ENCODE results near the gene CCDC7. TPM values are rescaled to one million over a fixed set of nuclear protein-coding genes. Genes with fewer than 3 reads are reported as not detected.
"Not testable (repeated sequence)": the region's sequence is repeated elsewhere in the genome, so short reads cannot be mapped to it uniquely, and the experiment has no call there.

Gene CCDC7
- total RNA-seq, 1 donor from 2014 or later, result 22.8 TPM

DNA sequence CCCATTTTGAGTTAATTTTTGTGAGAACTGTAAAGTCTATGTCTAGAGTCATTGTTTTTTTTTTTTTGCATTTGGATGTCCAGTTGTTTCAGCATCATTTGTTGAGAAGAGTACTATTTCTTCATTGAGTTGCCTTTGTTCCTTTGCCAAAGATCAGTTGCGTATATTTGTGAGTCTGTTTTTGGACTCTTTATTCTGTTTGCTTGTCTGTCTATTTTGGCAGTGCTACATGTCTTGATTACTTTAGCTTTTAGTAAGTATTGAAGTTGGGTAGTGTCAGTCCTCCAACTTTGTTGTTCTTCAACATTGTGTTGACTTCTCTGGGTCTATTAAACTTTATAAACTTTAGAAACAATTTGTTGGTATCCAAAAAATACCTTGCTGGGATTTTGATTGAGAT lies 31.6 kb downstream of the CCDC7 start:
- Histone ChIP-seq H3K36me3 (peaks cover 22% of the 10 kb centered on the region), H3K27me3 (ENCODE audit: low read depth) (no peaks in the 10 kb centered on the region), H3K9me3 (peaks cover 6% of the 10 kb centered on the region), H3K4me3 (no peak overlapping the region), H3K27ac (no peak overlapping the region), H3K4me1 (no peaks in the 10 kb centered on the region)
- TF ChIP-seq, protein P1, sequence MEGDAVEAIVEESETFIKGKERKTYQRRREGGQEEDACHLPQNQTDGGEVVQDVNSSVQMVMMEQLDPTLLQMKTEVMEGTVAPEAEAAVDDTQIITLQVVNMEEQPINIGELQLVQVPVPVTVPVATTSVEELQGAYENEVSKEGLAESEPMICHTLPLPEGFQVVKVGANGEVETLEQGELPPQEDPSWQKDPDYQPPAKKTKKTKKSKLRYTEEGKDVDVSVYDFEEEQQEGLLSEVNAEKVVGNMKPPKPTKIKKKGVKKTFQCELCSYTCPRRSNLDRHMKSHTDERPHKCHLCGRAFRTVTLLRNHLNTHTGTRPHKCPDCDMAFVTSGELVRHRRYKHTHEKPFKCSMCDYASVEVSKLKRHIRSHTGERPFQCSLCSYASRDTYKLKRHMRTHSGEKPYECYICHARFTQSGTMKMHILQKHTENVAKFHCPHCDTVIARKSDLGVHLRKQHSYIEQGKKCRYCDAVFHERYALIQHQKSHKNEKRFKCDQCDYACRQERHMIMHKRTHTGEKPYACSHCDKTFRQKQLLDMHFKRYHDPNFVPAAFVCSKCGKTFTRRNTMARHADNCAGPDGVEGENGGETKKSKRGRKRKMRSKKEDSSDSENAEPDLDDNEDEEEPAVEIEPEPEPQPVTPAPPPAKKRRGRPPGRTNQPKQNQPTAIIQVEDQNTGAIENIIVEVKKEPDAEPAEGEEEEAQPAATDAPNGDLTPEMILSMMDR (IDR thresholded peaks at IDR 0.05), result no peak
- no peak for DNase-seq
- intact Hi-C loops (cut with DNase I), result no loop called here
- no peak for ATAC-seq

DNA sequence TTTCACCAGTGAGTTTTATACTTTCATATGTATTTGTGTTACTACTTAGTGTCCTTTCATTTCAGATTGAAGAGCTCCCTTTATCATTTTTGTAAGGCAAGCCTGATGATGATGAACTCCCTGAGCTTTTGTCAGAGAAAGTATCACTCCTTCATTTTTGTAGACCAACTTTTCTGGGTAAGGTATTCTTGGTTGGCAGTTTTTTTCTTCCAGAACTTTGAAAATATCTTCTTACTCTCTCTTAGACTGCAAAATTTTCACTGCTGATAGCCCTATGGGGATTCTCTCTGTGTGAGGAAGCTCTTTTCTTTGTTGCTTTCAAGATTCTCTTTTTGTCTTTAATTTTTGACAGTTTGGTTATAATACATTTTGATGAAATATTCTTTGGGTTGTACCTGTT lies 35.7 kb downstream of the CCDC7 start:
- TF ChIP-seq, protein P1 (IDR thresholded peaks at IDR 0.05), result no peak
- no peak overlapping the region for H3K27ac ChIP-seq
- DNase-seq (no peak), ATAC-seq (no peak)
- intact Hi-C loops (cut with DNase I), result no loop called here
- H3K27me3 ChIP-seq (ENCODE audit: low read depth), result no peaks in the 10 kb centered on the region
- H3K9me3 ChIP-seq, result peaks cover 6% of the 10 kb centered on the region
- H3K4me3 ChIP-seq, result no peak overlapping the region
- no peaks in the 10 kb centered on the region for H3K4me1 ChIP-seq
- H3K36me3 ChIP-seq, result peaks cover 5% of the 10 kb centered on the region

DNA sequence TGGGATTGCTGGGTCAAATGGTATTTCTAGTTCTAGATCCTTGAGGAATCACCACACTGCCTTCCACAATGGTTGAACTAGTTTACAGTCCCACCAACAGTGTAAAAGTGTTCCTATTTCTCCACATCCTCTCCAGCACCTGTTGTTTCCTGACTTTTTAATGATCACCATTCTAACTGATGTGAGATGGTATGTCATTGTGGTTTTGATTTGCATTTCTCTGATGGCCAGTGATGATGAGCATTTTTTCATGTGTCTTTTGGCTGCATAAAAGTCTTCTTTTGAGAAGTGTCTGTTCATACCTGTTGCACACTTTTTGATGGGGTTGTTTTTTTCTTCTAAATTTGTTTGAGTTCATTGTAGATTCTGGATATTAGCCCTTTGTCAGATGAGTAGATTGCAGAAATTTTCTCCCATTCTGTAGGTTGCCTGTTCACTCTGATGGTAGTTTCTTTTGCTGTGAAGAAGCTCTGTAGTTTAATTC lies 37.1 kb downstream of the CCDC7 start:
- H3K36me3 ChIP-seq; H3K9me3 ChIP-seq; H3K27ac ChIP-seq; H3K27me3 ChIP-seq (ENCODE audit: low read depth); H3K4me3 ChIP-seq; ATAC-seq; DNase-seq; intact Hi-C loops (cut with DNase I); H3K4me1 ChIP-seq: not testable (repeated sequence)

DNA sequence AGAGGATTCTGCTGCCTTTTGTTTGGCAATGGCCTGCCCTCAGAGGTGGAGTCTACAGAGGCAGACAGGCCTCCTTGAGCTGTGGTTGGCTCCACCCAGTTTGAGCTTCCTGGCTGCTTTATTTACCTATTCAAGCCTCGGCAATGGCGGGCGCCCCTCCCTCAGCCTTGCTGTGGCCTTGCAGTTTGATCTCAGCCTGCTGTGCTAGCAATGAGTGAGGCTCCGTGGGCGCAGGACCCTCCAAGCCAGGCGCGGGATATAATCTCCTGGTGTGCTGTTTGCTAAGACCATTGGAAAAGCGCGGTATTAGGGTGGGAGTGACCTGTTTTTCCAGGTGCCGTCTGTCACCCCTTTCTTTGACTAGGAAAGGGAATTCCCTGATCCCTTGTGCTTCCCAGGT lies 42.1 kb downstream of the CCDC7 start:
- H3K4me3 ChIP-seq; H3K27me3 ChIP-seq (ENCODE audit: low read depth); intact Hi-C loops (cut with DNase I); ATAC-seq; H3K4me1 ChIP-seq; H3K27ac ChIP-seq; H3K36me3 ChIP-seq; H3K9me3 ChIP-seq; DNase-seq: not testable (repeated sequence)

DNA sequence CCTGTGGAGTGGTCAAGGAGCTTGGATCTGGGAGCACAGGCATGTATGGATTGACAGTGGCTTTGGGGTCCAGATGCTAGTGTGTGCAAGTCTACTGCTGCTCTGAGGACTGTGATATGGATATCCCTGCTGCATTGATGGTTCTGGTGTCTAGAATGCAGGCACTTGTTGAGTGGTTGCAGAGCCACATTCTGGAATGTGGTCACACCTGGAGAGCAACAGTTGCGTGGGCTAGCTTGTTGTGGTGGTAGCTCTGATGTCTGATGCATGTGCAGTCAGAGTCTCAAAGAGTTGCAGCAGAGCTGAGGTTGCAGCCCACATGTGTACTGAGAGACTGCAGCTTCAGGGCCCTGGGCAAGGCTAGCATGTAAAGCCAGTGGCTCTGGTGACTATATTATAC lies 43.2 kb downstream of the CCDC7 start:
- H3K4me1 ChIP-seq, result no peaks in the 10 kb centered on the region
- TF ChIP-seq, protein P1 (IDR thresholded peaks at IDR 0.05), result no peak
- no peak overlapping the region for H3K27ac ChIP-seq
- no peaks in the 10 kb centered on the region for H3K36me3 ChIP-seq
- no peak for DNase-seq
- intact Hi-C loops (cut with DNase I), result no loop called here
- no peak for ATAC-seq
- H3K9me3 ChIP-seq, result no peaks in the 10 kb centered on the region
- H3K4me3 ChIP-seq, result no peak overlapping the region
- no peaks in the 10 kb centered on the region for H3K27me3 ChIP-seq (ENCODE audit: low read depth)

DNA sequence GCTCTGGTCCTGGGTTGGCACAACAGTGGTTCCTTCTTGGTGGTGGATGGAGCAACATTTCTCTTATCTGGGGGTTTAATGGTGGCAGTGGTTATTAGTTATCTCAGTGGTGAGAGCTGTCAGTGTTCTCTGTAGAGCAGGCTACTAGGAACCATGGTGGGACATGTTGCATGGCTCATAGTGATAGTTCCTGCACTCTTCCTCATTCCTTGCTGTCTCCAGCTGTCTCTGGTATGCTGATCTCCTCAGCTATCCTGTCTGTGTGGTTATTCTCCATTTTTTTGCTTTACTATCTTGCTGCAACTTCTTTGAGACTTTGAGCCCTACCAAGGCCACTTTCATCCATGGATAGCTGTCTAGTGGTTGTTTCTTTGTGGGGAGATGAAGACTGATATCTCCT lies 44.0 kb downstream of the CCDC7 start:
- TF ChIP-seq, protein P1 (IDR thresholded peaks at IDR 0.05), result no peak
- no peaks in the 10 kb centered on the region for H3K9me3 ChIP-seq
- intact Hi-C loops (cut with DNase I), result no loop called here
- no peak overlapping the region for H3K27ac ChIP-seq
- H3K27me3 ChIP-seq (ENCODE audit: low read depth), result no peaks in the 10 kb centered on the region
- no peaks in the 10 kb centered on the region for H3K36me3 ChIP-seq
- no peaks in the 10 kb centered on the region for H3K4me1 ChIP-seq
- ATAC-seq, result no peak
- H3K4me3 ChIP-seq, result no peak overlapping the region
- DNase-seq, result no peak

DNA sequence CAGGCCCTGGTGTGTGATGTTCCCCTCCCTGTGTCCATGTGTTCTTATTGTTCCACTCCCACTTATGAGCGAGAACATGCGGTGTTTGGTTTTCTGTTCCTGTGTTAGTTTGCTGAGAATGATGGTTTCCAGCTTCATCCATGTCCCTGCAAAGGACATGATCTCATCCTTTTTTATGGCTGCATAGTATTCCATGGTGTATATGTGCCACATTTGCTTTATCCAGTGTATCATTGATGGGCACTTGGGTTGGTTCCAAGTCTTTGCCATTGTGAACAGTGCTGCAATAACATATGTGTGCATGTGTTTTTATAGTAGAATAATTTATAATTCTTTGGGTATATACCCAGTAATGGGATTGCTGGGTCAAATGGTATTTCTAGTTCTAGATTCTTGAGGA lies 48.6 kb downstream of the CCDC7 start:
- H3K36me3 ChIP-seq; ATAC-seq; DNase-seq; H3K27me3 ChIP-seq (ENCODE audit: low read depth); H3K4me3 ChIP-seq; intact Hi-C loops (cut with DNase I); H3K4me1 ChIP-seq; H3K9me3 ChIP-seq; H3K27ac ChIP-seq: not testable (repeated sequence)

DNA sequence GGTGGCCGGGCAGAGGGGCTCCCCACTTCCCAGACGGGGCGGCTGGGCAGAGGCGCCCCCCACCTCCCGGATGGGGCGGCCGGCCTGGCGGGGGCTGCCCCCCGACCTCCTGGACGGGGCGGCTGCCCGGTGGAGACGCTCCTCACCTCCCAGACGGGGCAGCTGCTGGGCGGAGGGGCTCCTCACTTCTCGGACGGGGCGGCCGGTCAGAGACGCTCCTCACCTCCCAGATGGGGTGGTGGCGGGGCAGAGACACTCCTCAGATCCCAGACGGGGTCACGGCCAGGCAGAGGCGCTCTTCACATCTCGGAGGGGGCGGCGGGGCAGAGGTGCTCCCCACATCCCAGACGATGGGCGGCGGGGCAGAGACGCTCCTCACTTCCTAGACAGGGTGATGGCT lies 54.2 kb downstream of the CCDC7 start:
- ATAC-seq; H3K27ac ChIP-seq; H3K27me3 ChIP-seq (ENCODE audit: low read depth); DNase-seq; H3K9me3 ChIP-seq; intact Hi-C loops (cut with DNase I); H3K36me3 ChIP-seq; H3K4me1 ChIP-seq; H3K4me3 ChIP-seq: not testable (repeated sequence)
